HG03558 (cell line): Measurements from ENCODE around the gene AVPR1B.
"Not testable (repeated sequence)": the region's sequence is repeated elsewhere in the genome, so short reads cannot be mapped to it uniquely, and the experiment has no call there.

Experiments used
- ATAC-seq: cut with Tn5 transposase; IDR thresholded peaks from one replicate; pipeline ENCODE4 v1.9.1; 2021; ENCODE audit warnings: moderate number of reproducible peaks; ENCODE audit not compliant: unreplicated experiment; ENCODE audit errors: extremely low read depth

Gene AVPR1B

GRCh38 chr1:206082831-206083695 is 34.1 kb downstream of the AVPR1B start:
- ATAC-seq = no peak

DNA sequence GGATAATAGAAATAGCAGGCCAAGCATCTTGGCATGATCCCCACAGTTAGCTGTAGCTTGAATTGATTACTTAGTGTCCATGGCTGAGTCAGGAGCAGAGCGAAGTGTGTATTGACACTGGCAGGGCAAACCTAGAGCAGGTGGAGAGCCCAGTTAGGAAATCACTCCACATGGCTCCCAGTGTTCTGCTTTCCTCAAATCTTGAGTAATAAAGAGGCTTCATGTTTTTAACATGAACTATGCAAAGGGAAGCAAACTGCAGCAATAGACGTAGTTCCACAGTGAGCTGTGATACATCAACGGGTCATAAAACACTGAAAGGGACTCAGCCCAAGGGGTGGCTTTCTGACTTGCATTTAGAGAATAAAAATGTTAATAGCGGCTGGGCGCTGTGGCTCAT is 35.3 kb downstream of the AVPR1B start:
- ATAC-seq = no peak

DNA sequence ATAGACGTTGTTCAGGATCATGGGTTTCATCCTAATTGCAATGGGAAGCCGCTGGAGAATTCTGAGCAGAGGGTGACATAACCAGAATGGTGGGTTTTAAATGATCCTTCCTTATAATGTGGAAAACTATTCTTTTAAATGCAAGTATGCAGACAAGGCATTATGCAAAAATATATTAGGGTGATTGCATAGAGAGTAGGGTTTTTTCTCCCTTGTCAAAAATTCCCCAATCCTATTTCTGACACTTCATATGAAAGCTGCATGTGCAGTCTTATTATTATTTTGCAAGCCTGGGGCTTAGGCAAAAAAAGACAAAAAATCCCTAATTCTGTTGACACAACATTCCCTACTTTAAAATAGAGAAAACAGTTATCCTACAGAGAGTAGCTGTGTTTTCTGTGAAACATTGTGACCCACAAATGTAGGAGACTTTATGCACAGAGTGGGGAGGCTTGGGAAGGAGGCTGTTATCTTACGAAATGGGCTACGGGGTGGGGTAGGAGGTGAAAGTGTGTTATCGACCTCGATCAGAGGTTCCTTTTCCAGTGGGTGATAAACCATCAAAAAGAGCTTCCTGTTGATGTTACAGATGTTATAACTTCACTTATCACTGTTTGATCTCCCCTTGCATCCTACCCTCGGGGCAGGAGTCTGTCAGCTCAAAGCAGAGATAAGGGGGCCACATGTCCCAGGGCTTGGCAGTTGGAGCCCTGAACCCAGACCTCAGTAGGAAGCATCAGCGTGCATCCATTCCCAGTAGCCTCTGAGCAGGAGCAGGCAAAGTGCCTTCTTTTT is 37.0 kb downstream of the AVPR1B start:
- ATAC-seq = no peak

DNA sequence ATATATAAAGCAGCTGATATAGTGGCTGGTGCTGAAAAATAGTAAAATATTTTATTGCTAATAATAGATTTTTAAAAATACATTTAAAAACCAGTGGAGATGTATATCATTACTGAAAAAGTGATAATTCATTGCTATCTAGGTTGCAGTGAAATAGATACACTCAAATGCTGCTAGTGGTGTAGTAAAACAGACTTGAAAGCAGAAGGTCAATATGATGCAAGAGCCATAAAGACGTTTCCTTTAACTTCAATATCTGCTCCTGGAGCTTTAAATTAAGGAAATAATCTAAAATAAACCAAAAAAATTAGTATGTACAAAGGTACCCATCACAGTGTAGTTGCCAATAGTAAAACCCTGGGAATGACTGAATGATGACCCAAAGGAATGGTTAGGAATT is 38.1 kb downstream of the AVPR1B start:
- no peak for ATAC-seq

GRCh38 chr1:206075786-206076755 is 41.1 kb downstream of the AVPR1B start:
- ATAC-seq = no peak

DNA sequence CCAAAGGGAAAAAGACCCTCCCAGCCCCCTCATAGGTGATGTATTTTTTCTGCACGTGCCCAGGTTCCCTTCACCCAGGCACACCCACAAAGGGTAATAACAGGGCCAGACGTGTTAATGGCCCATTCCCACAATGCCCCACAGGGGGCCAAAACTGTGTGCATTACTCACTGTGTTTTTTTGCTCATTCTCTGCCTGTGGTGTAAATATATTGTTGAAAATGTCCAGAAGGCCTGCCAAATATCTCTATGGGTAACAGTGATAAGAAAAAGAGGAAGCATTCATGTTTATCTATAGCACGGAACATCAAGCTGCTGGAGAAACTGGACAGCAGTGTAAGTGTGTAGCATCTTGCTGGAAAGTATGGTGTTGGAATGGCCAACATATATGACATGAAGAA is 42.3 kb downstream of the AVPR1B start:
- no peak for ATAC-seq

DNA sequence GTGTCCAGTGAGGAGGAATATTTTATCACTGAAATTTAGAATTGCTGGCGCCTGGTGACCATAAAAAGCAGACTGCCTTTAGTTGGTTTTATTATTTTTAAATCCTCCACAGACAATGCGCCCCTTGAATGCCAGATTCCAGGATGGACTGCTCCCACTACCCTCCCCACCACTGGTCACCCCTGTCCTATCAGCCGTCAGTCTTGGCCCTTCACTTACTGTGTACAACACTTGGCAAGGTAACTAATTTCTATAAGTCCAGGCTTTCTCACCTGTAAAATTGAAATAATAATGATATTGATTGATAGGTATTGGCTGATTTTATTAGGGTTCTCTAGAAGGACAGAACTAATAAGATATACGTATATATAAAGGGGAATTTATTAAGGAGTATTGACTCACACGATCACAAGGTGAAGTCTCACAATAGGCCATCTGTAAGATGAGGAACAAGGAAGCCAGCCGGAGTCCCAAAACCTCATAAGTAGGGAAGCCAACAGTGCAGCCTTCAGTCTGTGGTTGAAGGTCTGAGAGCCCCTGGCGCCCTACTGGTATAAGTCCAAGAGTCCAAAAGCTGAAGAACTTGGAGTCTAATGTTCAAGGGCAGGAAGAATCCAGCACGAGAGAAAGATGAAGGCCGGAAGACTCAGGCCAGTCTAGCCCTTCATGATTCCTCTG is 46.4 kb downstream of the AVPR1B start:
- ATAC-seq = no peak

GRCh38 chr1:206068314-206068713 is 48.9 kb downstream of the AVPR1B start:
- ATAC-seq = no peak

DNA sequence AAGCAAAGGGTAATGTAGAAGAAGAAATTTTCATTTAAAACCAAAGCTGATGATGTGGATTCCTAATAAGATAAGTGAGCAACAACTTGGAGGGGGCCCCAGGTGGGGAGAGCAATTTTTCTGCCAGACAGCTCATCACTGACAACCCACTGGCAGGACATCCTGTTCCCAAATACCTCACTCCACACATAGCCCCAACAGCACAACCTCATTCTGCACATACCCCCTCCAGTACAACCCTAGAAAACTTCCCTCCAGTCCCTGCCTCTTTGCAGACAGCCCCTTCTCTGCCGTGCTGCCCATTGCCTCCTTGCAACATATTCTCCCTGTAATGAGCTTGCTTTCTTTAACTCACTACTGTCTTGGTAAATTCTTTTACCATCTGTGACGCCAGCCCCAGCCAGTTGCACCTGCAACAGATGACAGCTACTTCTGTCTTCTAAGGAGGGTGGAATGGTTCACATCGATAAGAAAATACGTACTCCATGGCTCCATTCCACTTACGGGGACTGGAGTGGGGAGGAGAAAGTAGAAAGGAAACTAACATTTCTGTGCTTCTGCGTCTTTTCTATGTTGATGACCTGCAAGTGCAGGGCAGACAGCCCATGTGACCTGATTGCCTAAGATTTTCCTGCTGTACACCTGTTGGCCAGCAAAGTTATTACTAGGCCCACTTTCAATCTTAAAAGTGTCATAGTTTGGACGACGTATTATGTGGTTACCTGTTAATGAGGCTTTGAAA is 49.5 kb downstream of the AVPR1B start:
- no peak for ATAC-seq

GRCh38 chr1:206066479-206067171 is 50.6 kb downstream of the AVPR1B start:
- peak; percentile 74 for ATAC-seq

DNA sequence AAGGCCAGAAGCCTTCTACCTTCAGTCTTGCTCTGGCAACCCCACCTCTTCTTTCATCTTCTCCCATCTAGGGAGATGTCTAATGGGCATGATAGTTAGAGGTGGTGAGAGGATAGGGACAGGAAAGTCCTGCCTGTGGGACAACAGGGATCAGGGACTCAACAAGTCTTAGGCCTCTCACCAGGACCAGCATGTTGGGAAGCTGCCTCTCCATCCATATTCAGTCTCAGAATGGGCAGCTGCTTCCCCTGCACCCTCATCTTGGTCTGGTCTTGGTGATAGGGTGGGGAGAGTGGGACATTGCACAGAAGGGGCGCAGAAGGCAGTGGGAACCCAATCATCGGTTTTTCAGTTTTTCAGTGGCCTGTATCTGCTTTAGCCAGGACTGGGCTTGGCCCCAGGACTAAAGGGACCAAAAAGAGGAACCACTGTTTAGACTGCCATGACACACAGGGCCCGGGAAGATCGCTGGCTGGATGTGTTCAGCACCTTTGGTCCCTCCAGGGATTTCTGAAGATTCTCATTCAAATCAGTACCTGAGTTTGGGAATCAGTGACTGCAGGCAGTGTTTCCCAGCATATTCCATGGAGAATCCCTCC is 51.5 kb downstream of the AVPR1B start:
- no peak for ATAC-seq

GRCh38 chr1:206064501-206064900 is 52.7 kb downstream of the AVPR1B start:
- not testable (repeated sequence) for ATAC-seq

GRCh38 chr1:206064001-206064400 is 53.2 kb downstream of the AVPR1B start:
- not testable (repeated sequence) for ATAC-seq

- no peak for ATAC-seq
Measured at GRCh38 chr1:206062464-206062863, 54.7 kb downstream of the AVPR1B start.

- no peak for ATAC-seq
Measured at GRCh38 chr1:206060844-206061243, 56.3 kb downstream of the AVPR1B start.
